Measurements from ENCODE around the gene NSDHL. TPM values are rescaled to one million over a fixed set of nuclear protein-coding genes. Genes with fewer than 3 reads are reported as not detected.

The NSDHL gene
- total RNA-seq, 1 donor from 2014 or later = 3.1 TPM

GRCh38 chrX:152913346-152913745 lies 82.5 kb downstream of the NSDHL start:
- no peak for DNase-seq (ENCODE audit: low spot score)

GRCh38 chrX:152913910-152914309 lies 83.0 kb downstream of the NSDHL start:
- no peak for DNase-seq (ENCODE audit: low spot score)

DNA sequence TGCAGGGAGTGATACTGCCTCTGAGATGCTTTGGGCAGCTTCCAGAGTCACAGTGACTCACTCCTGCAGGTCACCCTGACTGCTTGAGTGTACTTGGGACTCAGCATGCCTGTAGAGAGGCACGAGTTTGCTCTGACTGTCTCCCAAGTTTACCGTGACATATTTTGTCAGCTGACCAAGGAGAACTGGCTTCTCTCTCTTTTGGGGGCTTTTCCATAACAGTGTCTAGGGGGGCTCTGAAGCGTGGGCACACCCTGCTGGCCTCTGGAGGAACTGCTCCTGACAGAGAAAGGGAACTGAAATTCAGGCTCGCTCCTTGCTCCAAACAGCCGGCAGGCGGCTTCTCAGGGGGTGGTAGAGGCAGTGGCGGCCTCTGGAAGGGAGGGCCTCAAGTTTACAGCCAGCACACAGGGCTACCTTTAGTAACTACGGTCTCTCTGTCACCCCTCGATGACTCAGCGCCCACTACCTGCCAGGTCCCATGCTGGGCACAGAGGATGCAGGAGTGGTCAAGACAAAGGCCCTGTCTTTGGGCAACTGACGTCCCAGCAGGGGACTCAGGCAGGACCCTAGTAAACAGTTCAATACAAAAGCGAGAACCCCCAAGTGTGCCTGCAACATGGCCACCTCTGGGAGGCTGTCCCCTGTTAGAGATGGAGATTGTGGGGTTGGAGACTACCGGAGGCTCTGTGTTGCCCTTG lies 84.8 kb downstream of the NSDHL start:
- DNase-seq (ENCODE audit: low spot score) = no peak

DNA sequence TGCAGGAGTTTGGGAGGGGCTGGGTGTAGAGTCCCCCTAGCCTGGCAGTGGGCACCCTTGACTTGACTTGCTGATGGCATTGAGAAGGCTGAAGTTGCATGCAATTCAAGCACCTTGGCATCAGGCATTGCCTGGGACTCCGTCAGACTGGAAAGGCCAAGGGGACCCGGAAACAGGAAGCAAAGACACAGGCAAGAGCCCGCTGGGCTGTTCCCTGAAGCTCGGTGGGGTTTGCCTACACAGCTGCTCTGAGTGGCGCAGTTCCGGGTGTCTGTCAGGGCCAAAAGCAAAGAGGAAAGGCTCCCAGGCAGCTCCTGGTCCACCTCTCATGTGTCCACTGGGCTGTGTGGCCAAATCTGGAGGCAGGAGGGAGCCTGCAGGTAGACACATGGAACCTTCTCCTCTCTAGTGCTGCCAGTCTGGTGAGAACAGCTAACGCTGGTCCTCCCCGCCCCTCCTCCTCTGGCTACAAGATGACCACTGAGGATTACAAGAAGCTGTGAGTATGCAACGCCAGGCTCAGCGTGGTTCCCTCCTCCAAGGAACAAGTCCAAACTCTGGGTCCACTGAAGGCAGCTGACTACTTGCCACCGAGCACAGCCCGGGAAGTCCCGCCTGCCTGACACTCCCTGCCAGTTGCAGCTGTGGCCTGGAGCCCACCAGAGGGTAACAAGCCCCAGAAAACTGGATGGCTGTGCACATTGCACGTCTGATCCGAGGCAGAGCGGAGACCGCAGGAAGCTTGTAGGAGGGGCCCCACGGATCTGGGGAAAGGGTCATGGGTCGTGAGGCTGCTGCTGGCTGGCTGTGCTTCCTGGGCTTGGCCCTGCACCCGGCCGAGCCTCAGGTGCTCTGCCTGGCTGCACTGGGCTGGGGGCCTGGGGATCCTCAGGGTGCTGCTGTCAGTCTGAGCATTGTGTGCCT lies 87.1 kb downstream of the NSDHL start:
- no peak for DNase-seq (ENCODE audit: low spot score)

DNA sequence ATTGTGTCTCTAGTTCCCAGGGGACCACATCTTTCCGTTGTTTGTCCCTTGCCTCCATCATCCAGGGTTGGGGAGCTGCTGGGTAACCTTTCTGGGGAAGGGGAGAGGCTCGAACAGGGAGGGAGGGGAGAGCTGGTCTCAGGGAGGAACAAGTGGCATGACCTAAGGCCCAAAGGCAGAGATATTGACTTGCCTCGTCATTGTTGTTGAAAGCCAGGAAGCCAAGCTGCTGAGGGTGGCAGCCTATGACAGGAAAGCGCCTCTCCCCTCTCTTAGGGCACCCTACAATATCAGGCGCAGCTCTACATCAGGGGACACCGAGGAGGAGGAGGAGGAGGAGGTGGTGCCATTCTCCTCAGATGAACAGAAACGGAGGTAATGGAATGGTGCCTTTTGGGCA lies 87.8 kb downstream of the NSDHL start:
- no peak for DNase-seq (ENCODE audit: low spot score)

Other genes starting within 250 kb of the NSDHL start
- gene GABRQ, start 193.2 kb upstream of the NSDHL start, total RNA-seq (ENCODE audit: insufficient read depth, low replicate concordance) = 0.96 TPM
- 1.2 TPM for gene MAGEA3, start 132.3 kb upstream of the NSDHL start, total RNA-seq (ENCODE audit: insufficient read depth, low replicate concordance)
- gene CSAG2, start 121.8 kb upstream of the NSDHL start, total RNA-seq (ENCODE audit: insufficient read depth, low replicate concordance) = not detected
- not detected for gene MAGEA2B, start 116.4 kb upstream of the NSDHL start, total RNA-seq (ENCODE audit: insufficient read depth, low replicate concordance)
- gene CSAG1, start 97.3 kb upstream of the NSDHL start, total RNA-seq (ENCODE audit: insufficient read depth, low replicate concordance) = 2.6 TPM
- gene MAGEA12, start 97.3 kb upstream of the NSDHL start, total RNA-seq (ENCODE audit: insufficient read depth, low replicate concordance) = not detected
- gene MAGEA2, start 77.2 kb upstream of the NSDHL start, total RNA-seq (ENCODE audit: insufficient read depth, low replicate concordance) = 0.24 TPM
- gene CSAG3, start 71.8 kb upstream of the NSDHL start, total RNA-seq (ENCODE audit: insufficient read depth, low replicate concordance) = not detected
- not detected for gene MAGEA6, start 61.4 kb upstream of the NSDHL start, total RNA-seq (ENCODE audit: insufficient read depth, low replicate concordance)
- 32.3 TPM for gene CETN2, start 306 bp upstream of the NSDHL start, total RNA-seq (ENCODE audit: insufficient read depth, low replicate concordance)
- 25.3 TPM for gene ZNF185, start 67.0 kb downstream of the NSDHL start, total RNA-seq (ENCODE audit: insufficient read depth, low replicate concordance)
- 0.24 TPM for gene PNMA5, start 163.1 kb downstream of the NSDHL start, total RNA-seq (ENCODE audit: insufficient read depth, low replicate concordance)
- gene PNMA3, start 225.4 kb downstream of the NSDHL start, total RNA-seq (ENCODE audit: insufficient read depth, low replicate concordance) = 15.4 TPM
- 1.2 TPM for gene PNMA6A, start 241.4 kb downstream of the NSDHL start, total RNA-seq (ENCODE audit: insufficient read depth, low replicate concordance)